Vagina (tissue), 2 donors: Measurements from ENCODE around the gene MBNL2. TPM values are rescaled to one million over a fixed set of nuclear protein-coding genes. Genes with fewer than 3 reads are reported as not detected.

Experiments used
- DNase-seq, 2 donors: peaks; one replicate each; pipeline ENCODE4 v3.0.0-alpha.2; 2017; ENCODE audit errors: extremely low spot score in 2 of 2
- H3K27ac ChIP-seq: fragments of 200-600 bp; sonication (generic); one replicate; pipeline ENCODE4 v1.5.1; 2019
- H3K27me3 ChIP-seq: fragments of 200-600 bp; sonication (generic); one replicate; pipeline ENCODE4 v1.5.1; 2019
- H3K36me3 ChIP-seq, 2 donors: fragments of 200-600 bp; sonication (generic); one replicate each; pipeline ENCODE4 v1.5.1; 2017 to 2019
- H3K4me1 ChIP-seq: fragments of 200-600 bp; sonication (generic); one replicate; pipeline ENCODE4 v1.5.1; 2019
- H3K4me3 ChIP-seq, 2 donors: fragments of 200-600 bp; sonication (generic); 1 replicate in 1 of 2; 2 replicates in 1 of 2; pipeline ENCODE4 v1.5.1; 2016 to 2019
- H3K9me3 ChIP-seq: fragments of 200-600 bp; sonication (generic); one replicate; pipeline ENCODE4 v1.5.1; 2019
- CTCF ChIP-seq, 3 experiments: fragments of 450-650 bp in 2 of 3; fragments of 200-600 bp in 1 of 3; sonication (generic) in 1 of 3; IDR thresholded peaks; one replicate each; pipeline ENCODE4 v1.5.1; 2017 to 2019; ENCODE audit warnings: antibody characterized with exemption in 3 of 3, mild to moderate bottlenecking in 2 of 3, moderate library complexity in 2 of 3
- POLR2A ChIP-seq, 2 donors: fragments of 450-650 bp; IDR thresholded peaks; one replicate each; pipeline ENCODE4 v1.6.1; 2017; ENCODE audit warnings: antibody characterized with exemption in 2 of 2, mild to moderate bottlenecking in 2 of 2, moderate library complexity in 2 of 2
- POLR2AphosphoS5 ChIP-seq, 2 donors: sonication (generic); formaldehyde crosslinking; IDR thresholded peaks; one replicate each; pipeline ENCODE4 v1.9.0; 2017; ENCODE audit warnings: antibody characterized with exemption in 2 of 2, mild to moderate bottlenecking in 2 of 2, low read depth in 1 of 2; ENCODE audit not compliant: insufficient read depth in 1 of 2
- intact Hi-C: fragments of 100-400 bp; cut with DNase I; formaldehyde crosslinking; loops from one replicate; pipeline ENCODE4 v1.15.1; 2023
- total RNA-seq: library from RNA; depleted of rRNA; stranded (reverse); fragments of >200 nt; gene quantifications from one replicate; pipeline ENCODE4 v1.2.3, GENCODE V29; 2016

The MBNL2 gene
- total RNA-seq, 1 donor from 2014 or later, result 63.1 TPM

DNA sequence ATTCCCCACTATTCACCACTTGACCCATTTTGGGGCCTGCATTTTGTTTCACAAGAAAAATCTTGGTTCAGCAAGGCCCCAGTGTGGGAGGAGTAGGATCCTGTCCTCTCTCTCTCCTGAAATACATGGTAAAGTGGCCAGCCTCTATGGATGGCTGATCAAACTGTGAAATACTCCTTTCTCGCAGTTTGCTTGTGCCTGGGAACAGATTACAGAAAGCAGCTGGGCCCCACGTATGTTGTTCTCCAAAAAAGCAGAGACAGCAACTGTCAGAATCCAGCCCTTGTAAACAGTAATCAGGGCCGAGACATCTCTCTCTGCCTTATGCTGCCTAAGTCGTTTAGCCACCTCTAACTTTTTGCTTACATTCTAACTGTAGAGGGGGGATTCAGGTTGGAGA is 150.8 kb downstream of the MBNL2 start:
- DNase-seq, result no peak
- H3K9me3 ChIP-seq, result no peaks in the 10 kb centered on the region
- H3K36me3 ChIP-seq, result peaks cover 0 to 7% of the 10 kb centered on the region in 2 donors
- H3K4me1 ChIP-seq, result peaks cover 10% of the 10 kb centered on the region
- H3K27me3 ChIP-seq, result no peaks in the 10 kb centered on the region
- peak overlapping the region; percentile 34 for H3K27ac ChIP-seq
- no peak for TF ChIP-seq POLR2AphosphoS5 (IDR thresholded peaks at IDR 0.05; ENCODE audit: insufficient read depth in 1 of 2, low read depth in 1 of 2)
- TF ChIP-seq POLR2A (IDR thresholded peaks at IDR 0.05), result no peak
- no peak for TF ChIP-seq CTCF (IDR thresholded peaks at IDR 0.05)
- no peak overlapping the region for H3K4me3 ChIP-seq
- intact Hi-C loops, result no loop called here

DNA sequence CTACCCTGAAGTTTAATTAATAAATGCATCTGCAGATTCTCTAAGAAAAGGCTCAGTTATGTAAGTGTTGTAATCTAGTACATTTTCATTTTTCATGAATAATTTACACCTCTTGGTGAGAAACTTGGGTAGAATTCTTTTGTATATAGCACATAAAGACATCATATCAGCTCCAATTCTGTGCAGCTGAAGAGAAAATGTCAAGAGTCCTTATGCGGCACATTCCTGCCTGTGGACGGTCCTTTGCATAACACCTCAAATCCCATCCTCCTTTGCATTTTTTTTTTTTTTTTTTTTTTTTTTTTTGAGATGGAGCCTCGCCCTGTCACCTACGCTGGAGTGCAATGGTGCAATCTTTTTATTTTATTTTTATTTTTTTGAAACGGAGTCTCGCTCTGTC is 151.7 kb downstream of the MBNL2 start:
- intact Hi-C loops, result no loop called here
- Histone ChIP-seq H3K27ac (no peak overlapping the region), H3K9me3 (no peaks in the 10 kb centered on the region), H3K27me3 (no peaks in the 10 kb centered on the region), H3K36me3 (peaks cover 0 to 7% of the 10 kb centered on the region in 2 donors), H3K4me3 (no peak overlapping the region), H3K4me1 (peaks cover 1% of the 10 kb centered on the region)
- DNase-seq, result no peak
- no peak for TF ChIP-seq CTCF (IDR thresholded peaks at IDR 0.05)
- no peak for TF ChIP-seq POLR2A (IDR thresholded peaks at IDR 0.05)
- TF ChIP-seq POLR2AphosphoS5 (IDR thresholded peaks at IDR 0.05; ENCODE audit: insufficient read depth in 1 of 2, low read depth in 1 of 2), result no peak

- intact Hi-C loops, result no loop called here
- H3K9me3 ChIP-seq, result no peaks in the 10 kb centered on the region
- H3K27ac ChIP-seq, result no peak overlapping the region
- TF ChIP-seq POLR2A (IDR thresholded peaks at IDR 0.05), result no peak
- TF ChIP-seq POLR2AphosphoS5 (IDR thresholded peaks at IDR 0.05; ENCODE audit: insufficient read depth in 1 of 2, low read depth in 1 of 2), result no peak
- no peak for TF ChIP-seq CTCF (IDR thresholded peaks at IDR 0.05)
- H3K4me3 ChIP-seq, result no peak overlapping the region
- no peaks in the 10 kb centered on the region for H3K4me1 ChIP-seq
- no peaks in the 10 kb centered on the region for H3K27me3 ChIP-seq
- H3K36me3 ChIP-seq, result peaks cover 0 to 7% of the 10 kb centered on the region in 2 donors
- no peak for DNase-seq
These were observed 154.8 kb downstream of the MBNL2 start for GRCh38 chr13:97376981-97377380.

DNA sequence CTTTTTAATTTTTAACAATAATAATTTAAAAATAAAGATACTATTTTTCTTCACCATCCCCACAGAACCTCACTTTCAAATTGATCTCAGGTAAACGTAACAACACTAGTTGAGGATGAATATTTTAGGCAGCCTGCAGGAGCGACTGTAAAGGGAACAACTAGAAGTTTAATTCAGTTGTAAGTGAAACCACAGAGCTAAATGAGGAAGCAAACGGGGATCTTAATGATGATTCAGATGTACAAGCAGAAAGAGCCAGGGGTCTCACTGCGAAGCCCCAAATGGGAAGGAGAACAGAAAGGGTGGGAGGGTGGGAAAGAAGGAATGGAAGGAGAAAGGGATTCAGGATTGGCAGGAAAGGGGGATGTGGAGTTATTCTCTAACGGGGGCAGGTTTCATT is 157.3 kb downstream of the MBNL2 start:
- Histone ChIP-seq H3K36me3 (peaks cover 0 to 7% of the 10 kb centered on the region in 2 donors), H3K27me3 (no peaks in the 10 kb centered on the region), H3K9me3 (no peaks in the 10 kb centered on the region), H3K4me1 (no peaks in the 10 kb centered on the region), H3K27ac (no peak overlapping the region), H3K4me3 (no peak overlapping the region)
- DNase-seq, result no peak
- TF ChIP-seq POLR2A (IDR thresholded peaks at IDR 0.05) (no peak), POLR2AphosphoS5 (IDR thresholded peaks at IDR 0.05; ENCODE audit: insufficient read depth in 1 of 2, low read depth in 1 of 2) (no peak)
- intact Hi-C loops, result no loop called here

- DNase-seq, result no peak
- TF ChIP-seq POLR2AphosphoS5 (IDR thresholded peaks at IDR 0.05; ENCODE audit: insufficient read depth in 1 of 2, low read depth in 1 of 2), result no peak
- TF ChIP-seq POLR2A (IDR thresholded peaks at IDR 0.05), result no peak
- TF ChIP-seq CTCF (IDR thresholded peaks at IDR 0.05), result no peak
- Histone ChIP-seq H3K27me3 (no peaks in the 10 kb centered on the region), H3K36me3 (no peaks in the 10 kb centered on the region), H3K4me3 (no peak overlapping the region), H3K9me3 (no peaks in the 10 kb centered on the region), H3K4me1 (no peaks in the 10 kb centered on the region), H3K27ac (no peak overlapping the region)
- intact Hi-C loops, result no loop called here
These were observed 158.6 kb downstream of the MBNL2 start for GRCh38 chr13:97380696-97381095.
